GM21390 (cell line): ENCODE data around the gene WDR1.

Experiments used
- ATAC-seq: cut with Tn5 transposase; IDR thresholded peaks from one replicate; pipeline ENCODE4 v1.9.1; 2021; ENCODE audit not compliant: unreplicated experiment

The WDR1 gene

GRCh38 chr4:10086506-10087120 is 30.0 kb downstream of the WDR1 start:
- no peak for ATAC-seq

GRCh38 chr4:10085828-10086505 is 30.6 kb downstream of the WDR1 start:
- no peak for ATAC-seq

GRCh38 chr4:10085386-10085785 is 31.2 kb downstream of the WDR1 start:
- no peak for ATAC-seq

GRCh38 chr4:10084651-10085358 is 31.8 kb downstream of the WDR1 start:
- no peak for ATAC-seq

- ATAC-seq = no peak
These were observed 32.5 kb downstream of the WDR1 start for GRCh38 chr4:10083861-10084641.

- no peak for ATAC-seq
These were observed 33.2 kb downstream of the WDR1 start for GRCh38 chr4:10083331-10083771.

DNA sequence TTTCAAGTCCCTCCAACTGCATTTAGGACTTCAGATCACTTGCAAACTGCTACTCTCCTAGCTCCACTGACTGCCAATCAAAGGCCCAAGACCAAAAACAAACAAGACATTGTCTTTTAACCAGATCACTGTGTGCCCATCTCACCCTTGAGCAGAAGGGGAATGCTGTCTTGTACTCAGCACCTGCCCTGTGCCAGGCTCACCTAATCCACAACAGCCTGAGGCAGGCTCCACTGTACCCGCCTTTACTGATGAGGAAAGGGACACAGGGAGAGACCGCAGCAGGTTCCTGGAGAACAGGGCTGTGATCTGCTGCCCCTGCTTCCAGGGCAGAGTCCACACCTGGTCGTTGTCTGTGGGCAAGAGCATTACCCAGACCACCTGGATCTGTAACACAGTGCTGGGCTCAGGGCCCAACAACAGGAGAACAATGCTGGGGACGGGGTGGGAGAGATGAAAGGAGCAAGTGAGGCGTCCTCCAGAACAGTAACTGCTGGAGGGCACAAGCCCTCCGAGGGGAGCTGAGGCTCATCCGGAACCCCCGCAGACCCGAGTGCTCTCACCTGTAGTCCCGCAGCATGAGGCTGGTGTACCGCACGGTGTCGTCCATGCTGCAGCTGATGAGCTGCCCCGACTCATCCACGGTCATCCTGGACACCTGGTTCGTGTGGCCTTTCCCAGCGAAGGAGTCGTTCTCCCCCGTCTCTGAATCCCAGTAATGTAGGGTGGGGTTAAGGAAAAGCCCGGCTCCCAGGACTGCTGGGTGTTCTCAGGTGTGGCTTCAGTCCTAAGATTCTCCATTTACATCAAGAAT is 33.9 kb downstream of the WDR1 start:
- no peak for ATAC-seq

DNA sequence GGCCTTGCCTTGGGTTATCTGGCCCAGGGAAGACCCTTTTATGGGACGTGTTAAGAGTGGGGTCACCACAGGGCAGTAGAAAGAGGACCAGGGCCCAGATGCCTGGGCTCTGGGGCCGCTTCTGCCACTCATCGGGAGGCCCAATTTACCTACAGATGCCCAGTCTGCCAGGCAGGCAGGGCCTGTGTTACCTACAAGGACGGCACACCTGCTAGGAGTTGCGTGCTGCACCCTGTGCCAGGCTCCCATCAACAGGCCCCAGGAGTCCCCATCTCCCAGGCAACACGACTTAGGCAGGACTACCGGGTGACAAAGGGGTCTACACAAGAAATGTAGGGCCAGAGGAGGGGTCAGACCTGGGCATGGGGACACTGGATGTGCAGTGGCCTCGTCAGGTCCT is 34.6 kb downstream of the WDR1 start:
- no peak for ATAC-seq

DNA sequence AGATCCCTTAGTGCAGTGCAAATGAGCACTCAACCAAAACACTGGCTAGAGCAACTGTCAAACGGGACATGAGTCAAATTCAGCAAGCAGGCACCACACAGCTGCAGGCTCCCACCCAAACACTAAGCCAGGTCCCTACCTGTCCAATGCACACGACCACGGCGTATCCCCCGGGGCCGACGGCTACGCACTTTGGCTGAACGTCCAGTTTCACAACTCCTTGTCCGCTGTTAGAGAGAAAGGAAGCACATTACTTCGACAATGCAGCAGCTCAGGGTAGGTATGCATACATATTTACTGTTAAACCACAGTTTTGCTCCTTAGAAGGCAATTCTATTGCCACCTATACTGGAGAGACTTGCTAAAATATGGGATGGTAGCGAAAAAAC is 35.4 kb downstream of the WDR1 start:
- ATAC-seq = no peak

DNA sequence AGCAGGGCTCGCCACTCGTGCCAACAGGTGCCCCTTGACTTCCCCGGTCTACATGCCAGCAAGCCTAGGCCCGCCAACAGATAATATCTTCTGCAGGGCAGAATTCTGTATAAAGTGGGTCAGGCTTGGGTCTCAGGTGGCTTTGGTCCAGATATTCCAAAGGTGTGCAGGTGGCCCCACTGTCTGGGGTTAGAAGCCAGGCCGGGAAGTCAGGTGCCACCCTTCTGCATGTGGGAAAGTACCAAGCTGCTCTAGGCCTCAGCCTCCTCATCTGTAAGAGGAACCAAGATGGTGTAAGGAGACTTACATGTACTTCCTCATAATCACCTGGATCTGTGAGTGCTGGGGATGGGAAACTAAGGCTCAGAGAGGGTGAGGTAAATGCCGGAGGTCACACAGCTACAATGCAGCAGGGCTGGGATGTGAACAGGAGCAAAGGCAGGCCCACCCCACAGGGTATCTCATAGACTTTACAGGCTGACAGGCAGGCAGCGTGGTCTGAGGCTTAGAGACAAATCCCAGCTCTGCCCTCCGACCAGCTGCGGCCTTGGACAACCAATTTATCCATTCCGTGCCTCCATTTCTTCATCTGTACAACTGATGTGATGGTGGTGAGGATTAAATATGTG is 35.9 kb downstream of the WDR1 start:
- no peak for ATAC-seq

DNA sequence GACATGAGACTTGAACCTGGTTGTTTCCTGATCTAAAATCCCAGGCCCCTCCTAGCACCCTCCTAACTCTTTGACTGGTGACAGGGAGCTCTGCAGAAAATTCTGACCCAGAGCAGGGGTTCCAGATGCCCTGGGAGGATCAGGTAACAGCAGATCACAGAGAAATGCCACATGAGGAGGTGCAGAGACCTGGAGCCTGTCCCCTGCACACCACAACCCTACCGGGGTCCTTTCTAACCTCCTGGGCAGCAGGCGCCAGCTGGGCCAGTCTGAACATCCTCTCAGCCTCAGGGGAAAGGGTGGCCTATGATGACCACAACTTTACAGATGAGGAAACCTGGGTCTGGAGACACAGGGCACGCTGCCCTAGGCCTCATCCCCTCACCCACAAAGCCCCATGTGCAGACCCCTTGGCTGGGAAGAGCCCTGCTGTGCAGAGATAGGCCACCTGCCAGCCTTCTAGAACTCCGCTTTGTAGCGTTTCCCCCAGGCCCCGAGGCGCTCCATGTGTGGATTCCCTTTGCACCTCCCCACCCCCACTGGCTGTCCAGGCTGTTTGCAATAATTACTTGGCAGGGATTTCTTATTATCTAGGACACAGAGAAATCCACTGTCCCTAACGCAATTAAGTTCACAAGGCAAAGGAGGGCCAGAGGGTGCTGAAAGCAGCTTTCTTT is 36.5 kb downstream of the WDR1 start:
- ATAC-seq = no peak

GRCh38 chr4:10079256-10079655 is 37.3 kb downstream of the WDR1 start:
- ATAC-seq = no peak

DNA sequence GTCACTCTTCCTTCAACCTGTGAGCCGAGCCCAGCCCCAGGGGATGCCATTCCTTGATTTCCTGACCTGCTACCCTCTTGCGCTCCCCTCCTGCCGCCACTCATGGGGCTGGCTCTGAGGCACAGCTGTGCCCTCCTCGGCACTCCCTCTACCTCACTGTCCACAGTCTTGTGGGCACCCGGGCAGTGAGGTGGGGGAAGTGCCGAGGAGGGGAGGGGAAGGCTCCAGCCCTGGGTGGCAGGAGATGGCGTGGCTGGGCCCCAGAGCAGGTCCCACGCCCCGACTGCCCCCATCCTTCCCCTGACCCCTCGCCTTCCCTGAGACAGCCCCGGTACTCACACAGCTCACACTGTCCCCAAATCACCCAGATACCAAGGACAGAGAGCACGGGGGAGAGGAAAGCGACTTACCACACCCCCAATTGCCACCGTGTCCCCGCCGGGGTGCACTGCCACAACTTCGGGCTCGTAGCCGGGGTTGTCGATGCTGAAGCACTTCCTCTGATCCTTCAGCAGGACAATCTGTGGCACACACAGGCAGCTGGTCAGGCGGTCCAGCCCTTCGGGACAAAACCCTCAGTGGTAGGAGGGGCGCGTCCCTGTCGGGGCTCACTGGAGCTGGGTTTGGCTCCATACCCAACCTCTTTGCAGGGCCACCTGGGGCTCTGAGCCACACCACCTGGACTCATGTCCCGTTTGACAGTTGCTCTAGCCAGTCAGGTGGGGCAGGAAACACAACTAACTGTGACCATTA is 37.9 kb downstream of the WDR1 start:
- ATAC-seq = no peak

DNA sequence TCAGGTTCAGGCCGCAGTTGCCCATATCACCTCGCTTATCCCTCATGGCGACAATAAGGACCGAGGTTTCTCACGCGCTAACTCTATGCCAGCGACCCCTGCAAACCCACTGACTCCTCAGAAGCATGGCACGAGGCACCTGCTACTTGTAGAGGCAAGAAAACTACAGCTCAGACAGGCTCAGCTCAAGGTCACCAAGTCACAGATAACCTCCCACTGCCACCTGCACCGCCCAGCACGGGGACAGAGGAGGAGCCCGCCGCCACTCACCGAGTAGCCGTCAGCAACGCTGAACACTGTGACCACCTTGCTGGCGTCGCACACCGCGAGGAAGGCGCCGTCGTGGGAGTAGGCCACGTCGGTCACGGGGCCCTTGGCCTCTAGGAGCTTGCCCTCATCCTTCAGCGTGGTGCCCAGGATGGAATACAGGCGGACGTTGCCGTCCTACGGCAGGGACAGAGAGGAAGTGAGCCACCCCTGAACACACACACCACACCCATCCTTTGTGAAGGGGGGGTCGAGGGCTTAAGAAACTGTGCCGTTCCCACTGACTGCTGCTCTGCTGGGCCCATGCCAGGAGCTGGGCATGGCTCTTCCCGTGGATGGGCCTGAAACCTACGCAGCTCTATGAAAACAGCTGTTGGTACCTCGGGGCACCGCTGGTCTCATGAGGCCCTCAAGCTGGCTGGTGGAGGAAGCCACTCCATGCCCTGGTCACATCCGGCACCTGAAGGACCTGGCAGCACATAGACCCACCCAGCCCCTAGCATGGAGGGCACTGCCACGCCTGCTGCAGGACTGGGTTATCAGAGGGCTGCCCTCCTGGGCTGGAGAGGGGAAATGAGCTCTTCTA is 38.9 kb downstream of the WDR1 start:
- ATAC-seq = no peak

DNA sequence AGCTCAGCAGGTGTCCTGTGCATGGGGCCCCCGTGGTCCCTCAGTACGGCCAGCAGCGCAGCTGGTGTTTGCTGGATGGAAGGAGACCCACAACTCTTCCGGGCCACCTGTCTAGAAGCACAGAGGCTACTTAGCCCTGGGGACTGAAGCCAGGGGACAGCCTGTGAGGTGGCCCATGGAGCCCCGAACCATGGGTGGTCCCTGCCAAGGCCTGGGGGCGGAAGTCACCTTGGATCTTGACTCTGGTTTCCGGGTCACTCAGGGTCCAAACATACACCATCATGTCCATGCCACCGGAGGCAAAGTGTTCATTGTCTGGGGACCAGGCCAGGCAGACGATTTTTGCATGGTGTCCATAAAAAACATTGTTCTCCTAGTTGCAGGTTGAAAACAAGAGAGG is 39.5 kb downstream of the WDR1 start:
- ATAC-seq = no peak

DNA sequence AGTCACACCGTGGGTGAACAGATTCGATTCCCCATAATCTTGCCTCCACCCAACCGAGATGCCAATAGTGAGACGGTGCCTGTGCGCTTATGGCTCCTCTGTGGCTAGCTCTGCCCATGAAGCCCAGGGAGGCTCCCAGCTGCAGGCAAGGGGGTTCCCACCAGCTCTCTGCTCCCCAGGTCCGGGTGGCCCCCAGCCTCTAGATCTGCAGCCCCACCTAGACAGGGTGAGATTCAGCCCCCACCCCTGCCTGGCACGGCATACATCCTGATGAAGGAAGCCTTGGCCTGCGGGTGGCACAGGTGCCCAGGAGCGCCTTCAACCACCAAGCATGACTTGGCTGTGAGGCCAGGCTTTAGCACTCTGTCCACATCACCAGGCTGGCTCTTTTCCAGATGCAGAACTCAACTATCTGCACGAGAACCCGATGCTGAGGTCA is 40.6 kb downstream of the WDR1 start:
- no peak for ATAC-seq

DNA sequence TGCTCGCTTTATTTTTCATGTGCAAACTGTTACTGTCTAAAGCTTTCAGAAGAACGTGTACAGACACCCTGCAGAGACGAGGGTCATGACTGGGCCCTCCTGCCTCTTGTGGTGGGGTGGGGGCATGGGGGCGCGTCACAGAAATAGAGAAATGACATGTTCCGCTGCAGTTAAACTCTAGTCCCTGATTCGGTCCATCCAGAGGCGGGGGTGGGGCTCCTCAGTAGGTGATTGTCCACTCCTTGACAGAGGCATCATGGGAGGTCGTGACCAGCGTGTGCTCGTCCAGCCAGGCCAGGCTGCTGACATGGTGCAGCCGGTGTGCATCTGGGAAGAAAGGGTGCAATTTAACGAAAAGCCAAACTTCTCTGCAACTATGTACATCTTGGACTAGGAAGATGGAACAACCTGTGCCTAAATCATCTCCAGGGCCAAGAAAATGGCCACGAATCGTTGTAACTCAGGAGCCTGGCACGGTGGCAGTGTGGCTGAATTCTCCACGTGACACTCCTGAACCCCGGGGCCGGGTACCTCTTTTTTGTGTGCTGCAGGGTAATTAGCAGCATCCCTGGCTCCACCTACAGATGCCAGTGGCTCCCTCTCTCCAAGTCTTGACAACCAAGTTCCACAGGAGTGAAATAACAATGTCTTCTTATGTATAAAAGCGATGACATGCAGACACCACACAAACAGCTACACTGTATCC is 41.3 kb downstream of the WDR1 start:
- no peak for ATAC-seq

DNA sequence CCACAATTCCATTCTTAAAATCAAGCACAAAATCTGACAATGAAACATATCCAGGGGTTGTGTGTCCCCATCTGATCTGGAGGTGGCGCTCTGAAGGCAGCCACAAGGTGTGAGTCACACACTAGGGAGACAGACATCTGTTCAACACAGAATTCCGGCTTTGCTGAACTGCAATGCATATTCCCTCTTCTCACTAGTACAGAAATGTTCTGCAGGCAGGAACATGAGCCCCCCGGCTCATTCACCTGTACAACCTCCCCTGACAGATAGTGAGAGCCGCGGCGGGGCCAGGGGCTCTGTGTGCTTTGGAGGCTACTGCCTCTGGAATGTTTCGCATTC is 41.9 kb downstream of the WDR1 start:
- ATAC-seq = no peak
